ENCODE results near the gene CLDN15.
A peak's percentile ranks its signal among the peaks of the same experiment; 100 is the strongest.
"Not testable (repeated sequence)": the region's sequence is repeated elsewhere in the genome, so short reads cannot be mapped to it uniquely, and the experiment has no call there.

Gene CLDN15

GRCh38 chr7:101237206-101238067, at the start of gene CLDN15:
TSS of gene CLDN15 (minus strand) at chr7:101237802. CDS start at chr7:101237581, 221 bp downstream.
- DNase-seq (ENCODE audit: low read depth): peak; percentile 82
- peak within 1 kb of the TSS; percentile 17 for H3K4me3 ChIP-seq (replicated peaks; ENCODE audit: low read depth, low read length)
- no peak for TF ChIP-seq CTCF (IDR thresholded peaks at IDR 0.05; ENCODE audit: low read length, missing control alignments)

DNA sequence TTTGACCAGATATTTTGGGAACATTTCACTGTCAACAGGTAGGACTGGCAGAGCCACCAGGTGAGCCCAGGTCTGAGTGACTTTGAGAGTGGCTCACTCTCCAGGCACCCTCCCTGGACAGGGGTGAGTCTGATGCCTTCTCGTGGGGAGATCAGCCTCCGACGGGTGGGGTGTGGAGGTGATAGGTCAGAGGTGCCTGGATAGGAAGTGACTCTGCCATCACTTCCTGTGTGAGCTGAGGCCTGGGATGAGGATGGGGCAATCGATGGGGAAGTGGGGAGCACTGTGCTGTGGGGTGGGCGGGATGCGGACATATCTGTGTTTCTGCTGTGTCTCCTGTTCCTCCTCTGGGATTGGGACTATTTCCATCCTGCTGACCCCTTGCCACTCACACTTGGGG, 49.4 kb upstream of the CLDN15 start:
- TF ChIP-seq CTCF (IDR thresholded peaks at IDR 0.05; ENCODE audit: low read length, missing control alignments): no peak
- DNase-seq (ENCODE audit: low read depth): no peak

GRCh38 chr7:101285880-101286279, 48.3 kb upstream of the CLDN15 start:
- H3K4me3 ChIP-seq (replicated peaks; ENCODE audit: low read depth, low read length); DNase-seq (ENCODE audit: low read depth): not testable (repeated sequence)

More for the DNA sequence above, 49.4 kb upstream of the CLDN15 start:
- no peak overlapping the region for H3K4me3 ChIP-seq (replicated peaks; ENCODE audit: low read depth, low read length)

- no peak for DNase-seq (ENCODE audit: low read depth)
- no peak overlapping the region for H3K4me3 ChIP-seq (replicated peaks; ENCODE audit: low read depth, low read length)
- no peak for TF ChIP-seq CTCF (IDR thresholded peaks at IDR 0.05; ENCODE audit: low read length, missing control alignments)
Observed at GRCh38 chr7:101285171-101285570, 47.6 kb upstream of the CLDN15 start.

- not testable (repeated sequence) for H3K4me3 ChIP-seq (replicated peaks; ENCODE audit: low read depth, low read length); DNase-seq (ENCODE audit: low read depth)
Observed at GRCh38 chr7:101280912-101281311, 43.3 kb upstream of the CLDN15 start.

DNA sequence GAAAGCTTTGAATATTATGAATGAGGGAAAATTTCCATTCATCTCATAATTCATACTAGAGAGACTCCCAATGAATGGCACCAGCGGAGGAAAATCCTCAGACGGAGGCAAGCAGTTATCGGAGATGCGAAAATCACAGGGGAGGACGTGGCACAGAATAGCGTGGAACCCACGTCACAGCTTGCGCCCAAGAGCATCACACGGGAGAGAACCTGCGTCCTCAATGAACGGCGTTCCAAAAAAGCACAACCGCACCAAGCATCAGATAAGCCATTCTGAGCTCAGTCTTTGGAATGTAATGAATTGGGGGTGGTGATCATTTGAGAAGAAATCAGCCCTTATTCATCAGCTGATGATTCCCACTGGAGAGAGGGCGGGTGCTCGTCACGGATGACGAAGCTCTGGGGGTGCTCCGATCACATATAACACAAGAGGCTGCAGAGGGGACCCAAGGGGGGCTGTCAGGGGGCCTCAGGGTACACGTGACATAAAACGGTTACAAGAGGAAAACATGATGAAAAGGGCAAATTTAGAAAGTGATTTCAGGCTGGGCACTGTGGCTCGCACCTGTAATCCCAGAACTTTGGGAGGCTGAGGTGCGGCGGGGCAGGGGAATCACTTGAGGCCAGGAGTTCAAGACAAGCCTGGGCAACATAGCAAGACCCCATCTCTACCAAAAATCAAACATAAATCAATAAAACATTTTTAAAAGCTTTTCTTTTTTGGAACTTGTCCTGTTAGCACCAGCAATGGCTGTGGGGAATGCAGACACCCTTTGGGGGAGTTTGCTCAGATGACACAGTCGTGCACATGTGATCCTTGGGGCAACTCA, 41.1 kb upstream of the CLDN15 start:
- H3K4me3 ChIP-seq (replicated peaks; ENCODE audit: low read depth, low read length): no peak overlapping the region
- no peak for TF ChIP-seq CTCF (IDR thresholded peaks at IDR 0.05; ENCODE audit: low read length, missing control alignments)
- no peak for DNase-seq (ENCODE audit: low read depth)

- DNase-seq (ENCODE audit: low read depth): no peak
- no peak overlapping the region for H3K4me3 ChIP-seq (replicated peaks; ENCODE audit: low read depth, low read length)
- no peak for TF ChIP-seq CTCF (IDR thresholded peaks at IDR 0.05; ENCODE audit: low read length, missing control alignments)
Observed at GRCh38 chr7:101277155-101277554, 39.6 kb upstream of the CLDN15 start.

Measured in fibroblast of pulmonary artery (primary cell).